Neuronal stem cell (in vitro differentiated cells): ENCODE measurements around the gene MRPL54.
A peak's percentile ranks its signal among the peaks of the same experiment; 100 is the strongest.
"Not testable (repeated sequence)": the region's sequence is repeated elsewhere in the genome, so short reads cannot be mapped to it uniquely, and the experiment has no call there.

Experiments
- DNase-seq: peaks from one replicate; pipeline ENCODE4 v3.0.0-alpha.2; 2013; ENCODE audit warnings: low spot score
- H2AFZ ChIP-seq: one replicate; pipeline ENCODE4 v1.6.1; 2013; ENCODE audit warnings: mild to moderate bottlenecking, low read length, inconsistent platforms
- H2AK5ac ChIP-seq: 2 replicates; pipeline ENCODE4 v1.6.1; 2013; ENCODE audit warnings: low read depth, mild to moderate bottlenecking, inconsistent platforms, low read length, moderate library complexity, mixed read lengths
- H2BK120ac ChIP-seq: 2 replicates; pipeline ENCODE4 v1.6.1; 2013; ENCODE audit warnings: low read depth, mild to moderate bottlenecking, inconsistent platforms, low read length, moderate library complexity, mixed read lengths
- H2BK12ac ChIP-seq: one replicate; pipeline ENCODE4 v1.6.1; 2013; ENCODE audit warnings: low read length, inconsistent platforms
- H2BK15ac ChIP-seq: 2 replicates; pipeline ENCODE4 v1.6.1; 2013; ENCODE audit warnings: mild to moderate bottlenecking, low read length, inconsistent platforms, mixed read lengths
- H2BK5ac ChIP-seq: one replicate; pipeline ENCODE4 v1.6.1; 2013; ENCODE audit warnings: inconsistent platforms, mild to moderate bottlenecking, low read length, moderate library complexity
- H3K14ac ChIP-seq: one replicate; pipeline ENCODE4 v1.6.1; 2013; ENCODE audit warnings: low read length, inconsistent platforms
- H3K18ac ChIP-seq: 2 replicates; pipeline ENCODE4 v1.6.1; 2013; ENCODE audit warnings: low read length, inconsistent platforms
- H3K23ac ChIP-seq: 2 replicates; pipeline ENCODE4 v1.6.1; 2013; ENCODE audit warnings: low read depth, mild to moderate bottlenecking, mixed read lengths, low read length, inconsistent platforms; ENCODE audit not compliant: poor library complexity
- H3K27ac ChIP-seq: replicated peaks from 3 replicates; pipeline ENCODE4 v1.5.1; 2013; ENCODE audit warnings: low read length, inconsistent platforms
- H3K27me3 ChIP-seq, 3 experiments: 2 replicates each; pipeline ENCODE4 v1.6.1; 2013; ENCODE audit warnings: low read length in 3 of 3, mild to moderate bottlenecking in 2 of 3, inconsistent platforms in 1 of 3, low read depth in 1 of 3, mixed read lengths in 1 of 3, moderate library complexity in 1 of 3; ENCODE audit not compliant: control insufficient read depth in 3 of 3, insufficient read depth in 3 of 3
- H3K36me3 ChIP-seq, 2 donors: replicated peaks in 1 of 2; 2 replicates each; pipeline ENCODE4 v1.6.1; 2013; ENCODE audit warnings: low read length in 2 of 2; ENCODE audit not compliant: control insufficient read depth in 2 of 2, insufficient read depth in 2 of 2
- H3K4ac ChIP-seq: 2 replicates; pipeline ENCODE4 v1.6.1; 2013; ENCODE audit warnings: inconsistent platforms, mild to moderate bottlenecking, low read length, moderate library complexity
- H3K4me1 ChIP-seq, 2 donors: 1 replicate in 1 of 2; 2 replicates in 1 of 2; pipeline ENCODE4 v1.6.1; 2013; ENCODE audit warnings: low read length in 2 of 2, low read depth in 1 of 2; ENCODE audit not compliant: control insufficient read depth in 2 of 2, insufficient read depth in 1 of 2
- H3K4me2 ChIP-seq: one replicate; pipeline ENCODE4 v1.6.1; 2013; ENCODE audit warnings: mild to moderate bottlenecking, low read length, inconsistent platforms; ENCODE audit not compliant: insufficient read depth, poor library complexity, severe bottlenecking
- H3K4me3 ChIP-seq, 2 donors: 2 replicates each; pipeline ENCODE4 v1.5.1; 2013; ENCODE audit warnings: low read length in 2 of 2, mild to moderate bottlenecking in 2 of 2, inconsistent platforms in 1 of 2, moderate library complexity in 1 of 2
- H3K79me1 ChIP-seq: one replicate; pipeline ENCODE4 v1.6.1; 2013; ENCODE audit warnings: low read depth, mild to moderate bottlenecking, inconsistent platforms, low read length, moderate library complexity
- H3K9ac ChIP-seq: one replicate; pipeline ENCODE4 v1.6.1; 2013; ENCODE audit warnings: mild to moderate bottlenecking, low read depth, low read length, inconsistent platforms; ENCODE audit not compliant: poor library complexity
- H3K9me3 ChIP-seq, 2 donors: replicated peaks in 1 of 2; 2 replicates each; pipeline versions ENCODE3 to v1.6.1; 2013; ENCODE audit warnings: low read length in 2 of 2, mild to moderate bottlenecking in 2 of 2, inconsistent platforms in 1 of 2, low read depth in 1 of 2, mixed read lengths in 1 of 2, moderate library complexity in 1 of 2; ENCODE audit not compliant: control insufficient read depth in 2 of 2, insufficient read depth in 1 of 2
- H4K8ac ChIP-seq: one replicate; pipeline ENCODE4 v1.6.1; 2013; ENCODE audit warnings: low read depth, mild to moderate bottlenecking, inconsistent platforms, low read length, moderate library complexity
- H4K91ac ChIP-seq: one replicate; pipeline ENCODE4 v1.6.1; 2013; ENCODE audit warnings: low read length, low read depth, mild to moderate bottlenecking, inconsistent platforms; ENCODE audit not compliant: poor library complexity
- WGBS, 2 donors: extraction: QIAGEN DNeasy Blood & Tissue Kit; methylation state at CpG; one replicate each; pipeline ENCODE4 v1.1.7; 2013; ENCODE audit warnings: missing lambda C conversion rate in 2 of 2, mixed read lengths in 1 of 2; ENCODE audit not compliant: insufficient read length in 2 of 2, insufficient replicate concordance in 1 of 2; ENCODE audit errors: extremely low coverage in 2 of 2; 5-methylcytosine and 5-hydroxymethylcytosine counted together

The MRPL54 gene

DNA sequence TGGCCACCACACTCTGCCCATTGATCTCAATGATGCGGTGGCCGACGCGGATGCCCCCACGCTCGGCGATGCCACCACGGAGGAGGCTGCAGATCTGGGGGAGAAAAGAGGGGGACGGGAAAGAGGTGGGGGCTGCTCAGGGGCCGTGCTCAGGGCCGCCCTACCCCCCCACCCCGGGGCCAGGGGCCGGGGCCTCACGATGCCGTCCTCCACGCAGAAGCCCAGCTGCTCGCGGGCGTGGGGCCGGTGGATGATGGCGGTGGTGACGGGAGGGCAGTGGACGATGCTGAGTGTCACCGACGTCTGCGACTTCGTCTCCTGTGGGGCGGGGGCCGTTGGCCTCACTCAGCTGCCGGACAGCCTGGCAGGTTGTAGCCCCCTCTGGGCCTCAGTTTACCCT lies 11.2 kb upstream of the MRPL54 start:
- H2BK5ac ChIP-seq = no peak overlapping the region
- H3K9me3 ChIP-seq = no peaks in the 10 kb centered on the region
- H3K79me1 ChIP-seq = peaks cover 7% of the 10 kb centered on the region
- H3K18ac ChIP-seq = no peak overlapping the region
- H3K4me2 ChIP-seq = no peak overlapping the region
- H3K27me3 ChIP-seq = no peaks in the 10 kb centered on the region
- no peak overlapping the region for H2AFZ ChIP-seq
- WGBS, 2 donors = no CpG with 5 or more reads among the region's 30 CpGs
- H3K4me3 ChIP-seq = no peak overlapping the region
- no peak overlapping the region for H3K27ac ChIP-seq
- H2BK15ac ChIP-seq = no peak overlapping the region
- H2BK12ac ChIP-seq = no peak overlapping the region
- H3K14ac ChIP-seq = peak overlapping the region; percentile 56
- no peaks in the 10 kb centered on the region for H3K4me1 ChIP-seq
- no peak overlapping the region for H4K8ac ChIP-seq
- no peak overlapping the region for H4K91ac ChIP-seq
- H3K4ac ChIP-seq = no peak overlapping the region
- no peak overlapping the region for H2AK5ac ChIP-seq
- H3K23ac ChIP-seq = no peak overlapping the region
- no peak overlapping the region for H2BK120ac ChIP-seq
- no peak for DNase-seq
- peak overlapping the region; percentile 44 for H3K9ac ChIP-seq
- H3K36me3 ChIP-seq = peaks cover 12 to 15% of the 10 kb centered on the region in 2 donors

DNA sequence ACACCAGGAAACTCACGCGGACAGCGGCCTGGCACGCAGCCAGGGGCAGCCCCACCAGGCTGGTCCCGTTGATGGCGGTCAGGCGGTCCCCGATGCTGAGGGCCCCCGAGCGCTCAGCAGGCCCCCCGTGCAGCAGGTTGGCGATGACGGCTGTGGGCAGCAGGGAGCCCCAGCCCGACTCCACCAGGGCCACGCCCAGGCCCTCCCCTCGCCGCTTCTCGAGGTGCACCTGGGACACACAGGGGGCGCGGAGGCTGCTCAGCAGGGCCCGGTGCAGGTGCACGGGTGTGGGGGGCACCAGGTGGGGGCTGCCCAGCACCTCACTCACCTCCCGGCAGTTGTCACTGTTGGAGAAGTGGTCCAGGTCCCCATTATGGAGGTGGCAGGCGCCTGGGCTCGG lies 10.0 kb upstream of the MRPL54 start:
- Histone ChIP-seq H4K8ac (no peak overlapping the region), H3K79me1 (peaks cover 5% of the 10 kb centered on the region), H3K36me3 (peaks cover 12 to 19% of the 10 kb centered on the region in 2 donors), H3K4me3 (no peak overlapping the region), H3K4ac (no peak overlapping the region), H2AFZ (no peak overlapping the region), H2BK15ac (no peak overlapping the region), H2AK5ac (no peak overlapping the region), H2BK5ac (peak overlapping the region; percentile 53), H3K9me3 (no peaks in the 10 kb centered on the region), H3K18ac (no peak overlapping the region), H3K14ac (no peak overlapping the region), H3K9ac (no peak overlapping the region), H4K91ac (no peak overlapping the region), H3K27ac (no peak overlapping the region), H2BK120ac (no peak overlapping the region), H2BK12ac (no peak overlapping the region), H3K27me3 (no peaks in the 10 kb centered on the region), H3K23ac (peak overlapping the region; percentile 43), H3K4me1 (no peaks in the 10 kb centered on the region), H3K4me2 (no peak overlapping the region)
- DNase-seq = no peak
- no CpG with 5 or more reads among the region's 25 CpGs for WGBS, 2 donors

DNA sequence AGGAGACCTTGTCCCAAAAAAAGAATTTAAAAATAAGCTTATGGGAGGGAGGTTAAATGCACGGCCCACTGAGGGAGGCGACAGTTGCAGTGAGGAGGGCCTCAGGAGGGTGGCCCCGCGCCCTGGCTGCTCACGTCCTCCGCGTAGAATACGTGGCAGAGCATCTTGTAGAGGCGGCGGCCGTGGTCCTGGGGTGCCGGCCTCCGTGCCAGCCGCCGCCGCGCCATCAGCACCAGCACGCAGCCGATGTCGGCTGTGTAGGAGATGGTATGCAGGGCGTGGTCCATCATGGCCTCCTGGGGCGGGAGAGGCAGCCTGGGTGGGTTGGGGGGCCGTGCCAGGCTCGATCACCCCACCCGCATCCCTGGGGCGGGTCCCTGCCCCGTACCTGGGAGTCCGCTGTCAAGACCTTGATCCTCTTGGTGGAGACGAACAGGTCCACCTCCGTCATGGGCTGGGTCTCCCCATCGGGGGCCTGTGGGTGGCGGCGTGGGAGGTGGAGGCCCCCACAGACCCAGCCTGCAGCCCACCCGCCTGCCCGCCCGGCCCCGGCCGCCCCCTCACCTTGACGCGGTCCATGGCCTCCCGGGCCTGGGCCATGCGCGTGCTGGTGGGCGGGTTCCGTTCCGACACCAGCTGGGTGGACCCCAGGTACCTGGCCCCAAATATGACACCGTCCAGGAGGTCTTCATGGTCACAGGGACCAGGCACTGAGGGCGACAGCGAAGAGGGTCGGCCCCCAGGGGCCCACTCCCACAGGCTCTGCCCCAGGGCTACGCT lies 8.7 kb upstream of the MRPL54 start:
- no CpG with 5 or more reads among the region's 51 CpGs for WGBS, 2 donors
- H2BK15ac ChIP-seq = no peak overlapping the region
- H3K23ac ChIP-seq = no peak overlapping the region
- no peak overlapping the region for H3K4me2 ChIP-seq
- no peaks in the 10 kb centered on the region for H3K9me3 ChIP-seq
- H4K8ac ChIP-seq = peak overlapping the region; percentile 43
- no peaks in the 10 kb centered on the region for H3K4me1 ChIP-seq
- no peak for DNase-seq
- peaks cover 5% of the 10 kb centered on the region for H3K79me1 ChIP-seq
- H3K4me3 ChIP-seq = no peak overlapping the region
- no peak overlapping the region for H3K27ac ChIP-seq
- H3K18ac ChIP-seq = no peak overlapping the region
- no peak overlapping the region for H2BK120ac ChIP-seq
- H3K9ac ChIP-seq = no peak overlapping the region
- no peak overlapping the region for H3K14ac ChIP-seq
- H2BK5ac ChIP-seq = no peak overlapping the region
- H2AK5ac ChIP-seq = no peak overlapping the region
- no peak overlapping the region for H4K91ac ChIP-seq
- H3K36me3 ChIP-seq = peaks cover 12 to 29% of the 10 kb centered on the region in 2 donors
- peak overlapping the region; percentile 58 for H2BK12ac ChIP-seq
- no peak overlapping the region for H3K4ac ChIP-seq
- H3K27me3 ChIP-seq = no peaks in the 10 kb centered on the region
- H2AFZ ChIP-seq = no peak overlapping the region

GRCh38 chr19:3757705-3758104 lies 4.8 kb upstream of the MRPL54 start:
- not testable (repeated sequence) for H3K4me1 ChIP-seq, DNase-seq, H3K18ac ChIP-seq, H3K27ac ChIP-seq, H4K8ac ChIP-seq, H2AFZ ChIP-seq, H4K91ac ChIP-seq, H3K14ac ChIP-seq, H2AK5ac ChIP-seq, H3K4me3 ChIP-seq, H3K23ac ChIP-seq, H2BK5ac ChIP-seq, H3K9ac ChIP-seq, H3K9me3 ChIP-seq, H3K4ac ChIP-seq, H3K27me3 ChIP-seq, H3K4me2 ChIP-seq, H3K79me1 ChIP-seq, H2BK12ac ChIP-seq, H2BK15ac ChIP-seq, H2BK120ac ChIP-seq
- no CpG with 5 or more reads among the region's 7 CpGs for WGBS, 2 donors
- peaks cover 4 to 28% of the 10 kb centered on the region in 2 donors for H3K36me3 ChIP-seq
